Endothelial cell of umbilical vein (primary cell): Measurements from ENCODE around the gene ZSWIM4. TPM values are rescaled to one million over a fixed set of nuclear protein-coding genes. Genes with fewer than 3 reads are reported as not detected.

Experiments used
- BruUV-seq: library from RNA; stranded (reverse); fragments of 400-500 nt; replicated peaks from 2 replicates; lab custom pipeline; 2021; lab: Mats Ljungman, UMichigan
- CTCF ChIA-PET: fragments of 300-600, 350-600 bp; sonication (Branson Sonifier 250); formaldehyde crosslinking; loops from one replicate; lab custom pipeline; 2021; ENCODE audit warnings: antibody characterized with exemption, inconsistent platforms; lab: Charles Lee
- POLR2A ChIA-PET: fragments of 300-600, 350-600 bp; sonication (Branson Sonifier 250); formaldehyde crosslinking; loops from one replicate; lab custom pipeline; 2021; ENCODE audit warnings: antibody characterized with exemption, inconsistent platforms; lab: Charles Lee
- DNase-seq: peaks from one replicate; pipeline ENCODE4 v3.0.0-alpha.2; 2011; ENCODE audit warnings: low read depth, low spot score
- FAIRE-seq: peaks from 2 replicates; lab custom pipeline; 2011; peaks lifted over from hg19 to GRCh38; lab: Jason Lieb, UNC
- H2AFZ ChIP-seq: 2 replicates; pipeline ENCODE4 v1.6.0; 2012; ENCODE audit warnings: low read depth, low read length, control low read depth, inconsistent platforms
- H3K27ac ChIP-seq: 2 replicates; pipeline ENCODE4 v1.5.1; 2011; ENCODE audit warnings: low read depth, mild to moderate bottlenecking, control low read depth, low read length, moderate library complexity; ENCODE audit not compliant: insufficient read depth
- H3K27me3 ChIP-seq, 2 experiments: 2 replicates each; pipeline versions ENCODE4 v1.6.0 to v1.6.1; 2011; ENCODE audit warnings: low read length in 2 of 2, mixed read lengths in 1 of 2; ENCODE audit not compliant: control insufficient read depth in 2 of 2, insufficient read depth in 2 of 2
- H3K36me3 ChIP-seq, 2 experiments: 2 replicates in 1 of 2; 3 replicates in 1 of 2; pipeline ENCODE4 v1.5.1; 2011; ENCODE audit warnings: low read length in 2 of 2, mild to moderate bottlenecking in 1 of 2, moderate library complexity in 1 of 2; ENCODE audit not compliant: control insufficient read depth in 2 of 2, insufficient read depth in 2 of 2; ENCODE audit errors: extremely low read depth in 1 of 2
- H3K4me1 ChIP-seq: 3 replicates; pipeline ENCODE4 v1.5.1; 2011; ENCODE audit warnings: mild to moderate bottlenecking, low read length; ENCODE audit not compliant: control insufficient read depth, insufficient read depth; ENCODE audit errors: extremely low read depth
- H3K4me2 ChIP-seq: 2 replicates; pipeline ENCODE4 v1.6.1; 2011; ENCODE audit warnings: low read length, control low read depth, mixed read lengths; ENCODE audit not compliant: insufficient read depth
- H3K4me3 ChIP-seq, 3 experiments: fragments of 200-600 bp in 1 of 3; sonication (generic), shearing (Covaris generic) in 1 of 3; replicated peaks in 1 of 3; 2 replicates each; pipeline ENCODE4 v1.5.1; 2011 to 2016; ENCODE audit warnings: control low read depth in 3 of 3, low read length in 3 of 3, mild to moderate bottlenecking in 2 of 3, inconsistent platforms in 1 of 3, low read depth in 1 of 3, moderate library complexity in 1 of 3; ENCODE audit not compliant: insufficient read depth in 1 of 3
- H3K79me2 ChIP-seq: 2 replicates; pipeline ENCODE4 v1.6.0; 2012; ENCODE audit warnings: low read length, inconsistent platforms; ENCODE audit not compliant: control insufficient read depth, insufficient read depth
- H3K9ac ChIP-seq: replicated peaks from 2 replicates; pipeline ENCODE3; 2011; ENCODE audit warnings: low read length, control low read depth; ENCODE audit not compliant: insufficient read depth; ENCODE audit errors: extremely low read depth
- H3K9me1 ChIP-seq: replicated peaks from 3 replicates; pipeline ENCODE4 v1.6.0; 2011; ENCODE audit warnings: mild to moderate bottlenecking, low read length; ENCODE audit not compliant: control insufficient read depth, insufficient read depth; ENCODE audit errors: extremely low read depth
- H3K9me3 ChIP-seq: replicated peaks from 2 replicates; pipeline ENCODE4 v1.5.1; 2012; ENCODE audit warnings: low read length, inconsistent platforms; ENCODE audit not compliant: control insufficient read depth, insufficient read depth
- H4K20me1 ChIP-seq: replicated peaks from 2 replicates; pipeline ENCODE3; 2011; ENCODE audit warnings: mild to moderate bottlenecking, low read length; ENCODE audit not compliant: control insufficient read depth, insufficient read depth; ENCODE audit errors: extremely low read depth
- EZH2 ChIP-seq: IDR thresholded peaks from 2 replicates; pipeline ENCODE4 v1.6.1; 2012; ENCODE audit warnings: borderline replicate concordance, low read depth, mild to moderate bottlenecking, moderate library complexity, low read length, inconsistent platforms; ENCODE audit not compliant: severe bottlenecking
- FOS ChIP-seq: IDR thresholded peaks from 2 replicates; pipeline ENCODE4 v1.6.1; 2011; ENCODE audit warnings: mild to moderate bottlenecking, low read length, moderate library complexity, borderline replicate concordance; ENCODE audit not compliant: insufficient read depth
- GATA2 ChIP-seq: IDR thresholded peaks from 2 replicates; pipeline ENCODE4 v1.7.0; 2011; ENCODE audit warnings: low read depth, mild to moderate bottlenecking, moderate library complexity, mixed read lengths, low read length; ENCODE audit not compliant: insufficient read length, insufficient read depth
- JUN ChIP-seq: IDR thresholded peaks from 2 replicates; pipeline ENCODE4 v1.6.1; 2011; ENCODE audit warnings: borderline replicate concordance, low read depth; ENCODE audit not compliant: insufficient read length, insufficient read depth
- MYC ChIP-seq: IDR thresholded peaks from one replicate; pipeline ENCODE4 v1.6.1; 2011; ENCODE audit warnings: mild to moderate bottlenecking, low read depth, low read length
- POLR2A ChIP-seq: IDR thresholded peaks from 2 replicates; pipeline ENCODE4 v1.6.1; 2012; ENCODE audit warnings: low read depth, mild to moderate bottlenecking, control low read depth, low read length
- POLR2AphosphoS5 ChIP-seq: IDR thresholded peaks from 2 replicates; pipeline ENCODE4 v1.6.1; 2012; ENCODE audit warnings: low read depth, mild to moderate bottlenecking, control low read depth, low read length, moderate library complexity; ENCODE audit not compliant: insufficient read depth
- dilution Hi-C: fragments of 300-500 bp; cut with MboI; formaldehyde crosslinking; loops from one replicate; pipeline ENCODE4 v1.15.0; 2019; ENCODE audit warnings: low sequenced_read_pairs; ENCODE audit not compliant: extremely low pct_ligation_motif_present
- intact Hi-C: fragments of 100-400 bp; cut with micrococcal nuclease; formaldehyde crosslinking; loops from one replicate; pipeline ENCODE4 v1.10.0; 2022
- polyA plus RNA-seq, 4 experiments: library from polyadenylated mRNA; depleted of rRNA in 3 of 4; stranded (reverse) in 3 of 4; unstranded in 1 of 4; fragments of >200 nt; gene quantifications; 2 replicates each; pipeline versions ENCODE4 v1.2.1 to v1.2.3, GENCODE V29; 2011 to 2012; ENCODE audit warnings: missing spikeins in 1 of 4
- total RNA-seq: library from RNA; stranded (reverse); gene quantifications from 2 replicates; pipeline ENCODE4 v1.2.3, GENCODE V29; 2021
- TF ChIP-seq, protein P1 (sequence below), 2 donors: IDR thresholded peaks; 1 replicate in 1 of 2; 2 replicates in 1 of 2; pipeline ENCODE4 v1.5.1; 2011; ENCODE audit warnings: low read length in 2 of 2, mild to moderate bottlenecking in 2 of 2, moderate library complexity in 2 of 2, control low read depth in 1 of 2, inconsistent platforms in 1 of 2, low read depth in 1 of 2; ENCODE audit not compliant: insufficient read depth in 1 of 2; ENCODE audit errors: extremely low read depth in 1 of 2
- TF ChIP-seq, protein P2 (sequence below): IDR thresholded peaks from 2 replicates; pipeline ENCODE4 v1.6.1; 2011; ENCODE audit not compliant: insufficient read depth, insufficient read length

ZSWIM4 gene
- total and polyA plus RNA-seq, 2 donors (not counting 3 experiments of a cell fraction or from before 2014, with no cell fraction given): 12.7 to 26.6 TPM

DNA sequence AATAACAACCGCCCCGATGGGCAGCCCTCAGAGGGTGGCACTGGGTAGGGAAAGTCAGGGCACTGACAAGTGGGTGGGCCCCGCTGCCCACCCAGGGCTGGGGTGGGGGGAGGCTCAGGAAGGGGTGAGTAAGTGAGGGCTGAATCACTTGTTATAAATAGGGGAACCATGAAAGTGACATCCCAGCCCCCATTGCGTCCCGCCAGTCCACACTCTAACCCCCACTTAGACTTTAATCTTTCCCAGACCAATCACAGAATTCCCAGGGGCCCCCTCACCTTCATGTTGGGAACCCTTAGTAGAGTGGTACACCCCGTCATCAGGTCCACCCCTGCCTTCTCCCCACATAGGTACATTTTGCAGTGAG lies 44.7 kb downstream of the ZSWIM4 start:
- no peak for DNase-seq
- Histone ChIP-seq H3K27me3 (no peaks in the 10 kb centered on the region), H2AFZ (no peak overlapping the region), H3K79me2 (peaks cover 67% of the 10 kb centered on the region), H3K27ac (peak overlapping the region; percentile 94), H3K4me3 (peak overlapping the region; percentile 15 to 82 (median 79)), H3K9me1 (no peaks in the 10 kb centered on the region), H3K9me3 (no peaks in the 10 kb centered on the region), H3K4me1 (peaks cover 39% of the 10 kb centered on the region), H4K20me1 (no peaks in the 10 kb centered on the region), H3K9ac (peak overlapping the region; percentile 97), H3K4me2 (peak overlapping the region; percentile 58), H3K36me3 (peaks cover 3 to 8% of the 10 kb centered on the region in 2 experiments)
- no TSS peak for BruUV-seq
- intact Hi-C loops (loop anchor here (1.0 to 2.0 kb wide), 6 partner anchors 7 to 743 kb away; no protein-coding TSS in a partner anchor), dilution Hi-C loops (no loop called here)
- CTCF ChIA-PET: interaction anchor here (0.5 to 4.3 kb wide), 4 partner anchors 7 to 52 kb away, joined by 3 to 58 read pairs (median 3); no protein-coding TSS in a partner anchor
- FAIRE-seq: peak; percentile 68
- TF ChIP-seq, protein P1, sequence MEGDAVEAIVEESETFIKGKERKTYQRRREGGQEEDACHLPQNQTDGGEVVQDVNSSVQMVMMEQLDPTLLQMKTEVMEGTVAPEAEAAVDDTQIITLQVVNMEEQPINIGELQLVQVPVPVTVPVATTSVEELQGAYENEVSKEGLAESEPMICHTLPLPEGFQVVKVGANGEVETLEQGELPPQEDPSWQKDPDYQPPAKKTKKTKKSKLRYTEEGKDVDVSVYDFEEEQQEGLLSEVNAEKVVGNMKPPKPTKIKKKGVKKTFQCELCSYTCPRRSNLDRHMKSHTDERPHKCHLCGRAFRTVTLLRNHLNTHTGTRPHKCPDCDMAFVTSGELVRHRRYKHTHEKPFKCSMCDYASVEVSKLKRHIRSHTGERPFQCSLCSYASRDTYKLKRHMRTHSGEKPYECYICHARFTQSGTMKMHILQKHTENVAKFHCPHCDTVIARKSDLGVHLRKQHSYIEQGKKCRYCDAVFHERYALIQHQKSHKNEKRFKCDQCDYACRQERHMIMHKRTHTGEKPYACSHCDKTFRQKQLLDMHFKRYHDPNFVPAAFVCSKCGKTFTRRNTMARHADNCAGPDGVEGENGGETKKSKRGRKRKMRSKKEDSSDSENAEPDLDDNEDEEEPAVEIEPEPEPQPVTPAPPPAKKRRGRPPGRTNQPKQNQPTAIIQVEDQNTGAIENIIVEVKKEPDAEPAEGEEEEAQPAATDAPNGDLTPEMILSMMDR (IDR thresholded peaks at IDR 0.05; ENCODE audit: extremely low read depth in 1 of 2, insufficient read depth in 1 of 2, low read depth in 1 of 2, low read length in 2 of 2): no peak
- peak; percentile 58 for TF ChIP-seq POLR2A
- TF ChIP-seq EZH2: no peak
- TF ChIP-seq POLR2AphosphoS5: peak; percentile 63
- TF ChIP-seq GATA2: no peak
- TF ChIP-seq, protein P2, sequence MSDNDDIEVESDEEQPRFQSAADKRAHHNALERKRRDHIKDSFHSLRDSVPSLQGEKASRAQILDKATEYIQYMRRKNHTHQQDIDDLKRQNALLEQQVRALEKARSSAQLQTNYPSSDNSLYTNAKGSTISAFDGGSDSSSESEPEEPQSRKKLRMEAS: no peak
- peak; percentile 40 for TF ChIP-seq JUN
- no peak for TF ChIP-seq MYC
- TF ChIP-seq FOS: peak; percentile 73
- POLR2A ChIA-PET: interaction anchor here (0.6 to 3.2 kb wide), 8 partner anchors 11 to 230 kb away, joined by 3 to 25 read pairs (median 4); partner anchors contain the start of gene ZSWIM4
